ENCODE data around the gene SV2C.

The SV2C gene

DNA sequence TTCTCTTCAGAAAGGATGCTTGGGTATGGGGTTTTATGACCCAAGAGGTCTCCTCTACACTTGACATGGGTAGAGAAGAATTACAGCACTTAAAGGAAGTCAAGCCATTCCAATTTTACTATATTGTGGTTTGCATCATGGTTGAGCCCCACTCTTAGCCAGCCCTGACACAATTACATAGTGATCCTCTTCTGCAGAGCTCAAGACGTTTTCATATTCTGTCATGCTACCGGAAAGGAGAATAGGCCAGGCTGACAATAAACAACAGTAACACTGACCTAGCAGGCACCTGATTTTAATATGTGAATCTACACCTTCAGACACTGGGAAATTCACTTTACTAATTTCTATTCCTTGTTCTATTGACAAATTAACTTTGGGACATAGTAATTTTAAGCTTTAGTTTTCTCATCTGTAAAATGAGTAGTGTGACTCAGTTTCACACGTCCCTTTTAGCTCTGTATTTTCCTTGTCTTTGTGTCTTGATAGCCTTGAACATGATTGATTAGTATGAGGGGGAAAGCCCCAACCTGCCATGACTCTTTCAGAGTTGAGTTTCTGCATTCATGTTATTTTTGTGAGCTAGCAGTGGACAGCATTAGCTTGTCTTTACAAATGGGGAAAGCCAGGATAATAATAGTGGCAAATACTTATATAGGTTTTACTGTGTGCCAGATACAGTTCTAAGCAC is 83.8 kb downstream of the SV2C start:
- no peak for DNase-seq

DNA sequence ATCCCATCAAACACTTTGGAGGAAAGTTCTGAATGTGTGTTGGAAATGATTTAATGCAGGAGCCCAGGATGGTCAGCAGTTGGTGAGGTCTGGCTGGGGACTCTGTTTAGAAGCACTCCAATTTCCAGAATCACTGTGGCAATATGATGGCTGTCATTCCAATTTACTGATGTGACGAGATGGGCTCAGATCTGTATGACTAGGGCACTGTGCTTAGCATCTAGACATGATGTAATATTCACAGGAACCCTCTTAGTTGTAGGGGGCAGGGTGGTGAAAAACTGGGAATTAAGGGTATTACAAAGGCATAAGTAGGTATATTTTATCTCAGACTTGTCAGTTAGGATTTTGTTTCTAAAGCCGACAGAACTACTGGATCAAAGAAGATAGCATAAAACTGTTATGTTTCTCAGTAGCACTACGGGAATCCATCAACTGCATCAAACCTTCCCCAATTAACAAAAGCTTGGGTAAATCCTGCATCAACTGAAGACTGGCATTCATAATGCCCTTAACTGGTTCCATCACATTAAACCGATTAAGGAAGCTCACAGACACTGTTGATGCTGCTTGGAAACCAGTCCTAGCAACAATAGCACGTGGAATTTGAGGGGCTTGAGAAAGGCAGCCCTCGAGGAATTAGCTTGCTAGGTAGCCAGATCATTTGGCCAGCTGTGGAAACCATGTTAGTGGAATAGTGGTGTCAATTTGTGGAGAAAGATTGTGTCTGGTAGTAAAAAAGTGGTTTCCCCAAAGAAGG is 86.1 kb downstream of the SV2C start:
- DNase-seq: peak; percentile 93

DNA sequence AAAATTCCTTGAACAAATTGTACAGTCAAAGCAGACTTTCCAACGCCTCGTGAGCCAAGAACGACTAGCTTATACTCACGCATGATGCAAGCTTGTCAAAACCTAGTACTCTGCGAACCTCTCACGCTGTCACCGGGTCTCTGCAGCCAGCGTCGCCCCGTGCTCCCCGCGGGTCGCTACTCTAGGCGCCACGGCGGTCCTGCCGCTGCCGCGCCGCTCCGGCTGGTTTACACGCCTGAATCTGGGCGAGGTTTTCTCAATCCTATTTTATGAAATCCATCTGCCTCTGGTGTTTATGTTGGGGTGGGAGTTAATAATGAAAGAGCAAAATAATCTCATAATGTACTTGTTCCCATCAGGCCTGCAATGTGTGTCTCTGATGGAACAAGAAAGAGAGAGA is 90.9 kb downstream of the SV2C start:
- DNase-seq: no peak

DNA sequence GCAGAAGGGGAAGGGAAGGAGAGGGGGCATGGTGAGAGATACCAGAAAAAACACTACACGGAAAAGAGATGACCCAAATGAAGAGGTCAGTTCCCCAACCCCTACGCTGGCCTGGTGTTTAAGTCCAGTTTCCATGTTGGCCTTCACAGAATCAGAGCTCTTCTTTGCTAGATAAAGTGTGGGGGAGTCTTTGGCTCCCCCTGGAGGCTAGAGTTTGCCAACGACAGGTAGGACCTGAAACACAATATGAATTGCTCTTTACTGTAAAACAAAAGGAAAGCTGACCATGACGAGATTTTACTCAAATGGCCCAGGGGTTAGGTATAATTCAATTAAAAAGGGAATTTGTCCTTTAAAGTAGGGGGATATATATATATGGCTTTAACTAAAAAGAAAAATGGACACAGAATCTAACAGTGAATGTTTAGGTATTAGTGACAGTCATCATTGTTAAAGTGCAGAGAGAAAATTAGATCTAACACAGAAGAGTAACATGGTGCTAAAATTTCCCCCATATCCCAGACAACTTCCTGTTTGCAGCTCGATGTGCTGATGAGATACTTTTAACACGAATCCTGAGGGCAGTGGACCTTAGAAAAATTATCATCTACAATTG is 92.0 kb downstream of the SV2C start:
- DNase-seq: peak; percentile 83

DNA sequence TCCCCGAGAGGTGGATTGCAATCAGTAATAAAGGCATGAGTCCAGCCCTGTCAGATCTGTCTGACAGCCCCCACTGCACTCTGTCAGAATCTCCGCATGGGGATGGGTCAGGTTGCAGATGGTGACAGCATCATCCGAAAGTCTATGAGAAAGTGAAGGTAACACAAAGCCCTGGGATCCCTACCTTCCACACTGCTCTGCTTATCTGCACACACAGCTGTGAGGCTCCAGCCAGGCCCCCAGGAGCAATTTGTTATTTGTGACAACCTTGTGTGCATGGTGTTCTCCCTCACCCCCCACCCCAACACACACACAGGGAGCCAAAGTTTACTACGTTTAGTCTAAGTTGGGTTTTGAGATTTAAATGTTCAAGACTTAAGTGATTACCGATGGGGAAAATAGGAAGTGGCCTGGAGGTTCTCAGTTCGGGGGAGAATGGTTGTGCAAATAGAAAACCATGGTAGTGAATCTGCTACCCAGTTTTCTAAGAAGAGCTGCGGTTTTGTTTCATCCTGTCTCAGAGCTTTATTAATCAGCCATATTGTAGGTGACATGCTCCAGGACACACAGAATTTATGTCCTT is 92.7 kb downstream of the SV2C start:
- no peak for DNase-seq

DNA sequence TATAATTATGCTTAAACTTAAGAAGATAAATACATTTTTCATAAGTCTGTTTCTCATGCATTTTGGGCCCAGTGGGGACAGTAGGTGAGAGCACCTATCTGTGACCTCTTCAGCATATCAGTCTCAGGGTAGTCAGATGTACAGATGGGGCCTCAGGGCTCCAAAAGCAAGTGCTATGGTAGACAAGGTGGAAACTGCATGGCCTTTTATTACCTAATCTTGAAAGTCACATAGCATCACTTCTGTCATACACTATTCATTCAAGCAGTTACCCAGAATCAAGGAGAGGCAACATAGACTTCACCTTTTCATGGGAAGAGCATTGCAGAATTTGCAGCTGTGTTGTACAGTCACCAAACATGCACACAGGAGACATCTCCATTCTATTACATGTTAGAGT is 94.8 kb downstream of the SV2C start:
- no peak for DNase-seq

DNA sequence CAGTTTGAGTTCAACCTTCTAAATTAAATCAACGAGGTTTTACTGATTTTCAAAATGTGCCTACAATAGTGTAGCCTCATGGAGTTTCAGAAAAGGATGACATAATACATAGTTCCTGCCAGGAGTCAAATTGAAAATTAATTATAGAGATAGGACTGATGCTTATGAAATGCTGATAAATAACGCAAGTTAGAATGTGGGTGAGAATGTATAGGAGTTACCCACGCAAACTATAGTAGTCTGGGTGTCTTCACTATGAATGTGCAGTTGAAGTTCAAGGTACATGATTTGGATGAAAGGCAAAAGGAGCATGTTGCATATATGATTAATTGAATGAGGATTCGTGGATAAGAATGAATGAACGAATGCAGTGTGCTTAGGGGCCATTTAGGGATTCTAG is 95.7 kb downstream of the SV2C start:
- no peak for DNase-seq

DNA sequence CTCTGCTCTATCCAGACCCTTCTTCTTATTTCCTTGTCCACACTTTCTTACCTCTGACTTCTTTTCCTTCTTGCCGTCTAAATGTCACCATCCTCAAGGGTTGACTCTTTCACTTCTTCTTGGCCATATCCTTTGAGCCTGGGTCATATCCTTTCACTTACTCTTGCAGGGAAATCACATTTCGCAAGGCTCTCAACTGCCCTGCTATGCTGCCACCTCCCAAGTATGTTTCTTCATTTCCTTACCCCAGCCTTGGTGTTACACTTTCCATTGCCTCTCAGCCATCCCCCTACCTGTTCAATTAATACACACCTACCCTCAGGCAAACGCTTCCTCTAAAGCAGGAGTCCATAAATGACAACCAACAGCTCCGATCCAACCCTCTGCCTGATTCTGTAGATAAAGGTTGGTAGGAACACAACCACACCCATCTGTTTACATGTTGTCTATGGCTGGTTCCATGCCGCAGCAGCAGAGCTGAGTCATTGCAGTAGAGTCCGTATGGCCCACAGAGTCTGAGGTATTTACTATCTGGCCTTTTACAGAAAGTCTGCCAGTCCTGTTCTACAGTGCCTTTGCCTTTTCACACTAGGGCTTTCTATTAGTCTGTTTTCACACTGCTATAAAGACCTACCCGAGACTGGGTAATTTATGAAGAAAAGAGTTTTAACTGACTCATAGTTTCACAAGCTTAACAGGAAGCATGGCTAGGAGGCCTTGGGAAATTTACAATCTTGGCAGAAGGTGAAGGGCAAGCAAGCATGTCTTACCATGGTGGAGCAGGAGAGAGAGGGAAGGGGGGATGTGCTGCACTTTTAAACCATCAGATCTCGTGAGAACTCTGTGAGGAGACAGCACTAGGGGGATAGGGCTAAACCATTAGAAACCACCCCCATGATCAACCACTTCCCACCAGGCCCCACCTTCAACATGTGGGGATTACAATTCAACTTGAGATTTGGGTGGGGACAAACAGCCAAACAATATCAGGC is 97.9 kb downstream of the SV2C start:
- DNase-seq: no peak

DNA sequence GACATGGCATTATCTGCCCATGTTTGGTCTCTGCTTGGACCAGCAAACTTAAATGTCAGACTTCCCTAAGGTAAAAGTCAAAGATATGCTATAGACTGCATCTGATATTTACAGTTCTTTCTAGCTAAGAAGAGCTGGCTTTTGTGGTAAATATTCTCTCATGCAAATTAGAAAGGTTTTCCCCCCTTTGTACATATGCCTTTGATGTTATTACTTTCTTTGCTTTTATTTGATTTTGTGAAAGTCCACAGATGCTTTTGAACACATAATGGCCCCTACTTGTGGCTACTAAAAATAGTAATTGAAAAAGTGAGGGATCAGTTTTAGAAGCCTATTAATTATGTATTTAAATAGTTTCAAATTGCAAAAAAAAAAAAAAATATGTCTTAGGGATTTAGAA is 104.2 kb downstream of the SV2C start:
- no peak for DNase-seq

DNA sequence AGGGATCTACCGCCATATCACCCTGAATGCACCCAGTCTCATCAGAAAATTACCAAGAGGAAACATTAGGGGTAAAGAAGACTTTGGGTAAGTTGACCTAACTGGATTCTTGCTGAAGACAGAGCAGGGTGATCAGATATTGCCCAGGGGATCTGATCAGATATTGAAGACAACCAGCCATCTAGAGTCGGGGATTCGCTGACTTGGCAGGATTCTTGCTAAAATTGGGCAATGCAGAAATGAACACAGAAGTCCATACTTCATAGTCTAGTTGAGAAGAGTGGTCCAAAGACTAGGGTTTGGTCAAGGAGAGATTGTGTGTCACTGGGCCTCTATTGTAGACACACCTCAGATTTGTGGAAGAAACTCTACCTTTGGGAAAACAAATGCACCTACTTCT is 107.2 kb downstream of the SV2C start:
- no peak for DNase-seq

DNA sequence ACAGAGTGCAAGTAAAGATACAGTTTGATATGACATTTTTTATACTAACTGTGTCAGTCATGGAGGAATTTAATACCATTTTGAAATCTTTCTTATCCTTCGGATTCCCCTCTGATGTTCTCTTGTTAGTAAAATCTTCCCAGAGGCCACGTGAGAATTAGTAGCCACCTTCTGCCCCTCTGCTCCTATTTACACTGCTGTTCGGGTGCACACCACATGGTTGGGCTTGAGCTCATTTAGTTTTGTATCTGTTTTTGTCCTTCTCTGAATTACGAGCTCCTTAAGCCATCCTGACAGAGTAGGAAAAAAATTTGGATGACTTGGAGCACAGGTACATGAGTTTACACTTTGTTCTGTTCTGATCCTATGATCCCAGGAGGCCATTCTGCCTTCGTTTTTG is 109.7 kb downstream of the SV2C start:
- no peak for DNase-seq

DNA sequence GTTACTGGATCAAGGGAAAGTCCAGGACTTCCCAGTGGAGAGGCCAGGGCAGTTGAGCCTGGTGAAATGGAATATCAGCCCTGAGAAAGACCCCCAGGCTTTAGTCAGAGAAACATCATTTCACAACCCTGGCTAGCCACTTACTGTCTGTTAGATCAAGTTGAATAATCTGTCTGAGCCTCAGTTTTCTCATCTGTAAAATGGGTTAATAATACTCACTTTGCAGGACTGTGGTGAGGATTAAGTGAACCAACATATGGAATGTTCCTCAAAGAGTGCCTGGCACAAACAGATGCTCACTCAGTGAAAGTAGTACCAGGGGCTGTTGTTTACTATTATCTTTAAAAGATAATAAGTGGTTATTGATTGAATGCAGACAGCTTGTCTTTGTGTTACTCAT is 110.5 kb downstream of the SV2C start:
- no peak for DNase-seq

DNA sequence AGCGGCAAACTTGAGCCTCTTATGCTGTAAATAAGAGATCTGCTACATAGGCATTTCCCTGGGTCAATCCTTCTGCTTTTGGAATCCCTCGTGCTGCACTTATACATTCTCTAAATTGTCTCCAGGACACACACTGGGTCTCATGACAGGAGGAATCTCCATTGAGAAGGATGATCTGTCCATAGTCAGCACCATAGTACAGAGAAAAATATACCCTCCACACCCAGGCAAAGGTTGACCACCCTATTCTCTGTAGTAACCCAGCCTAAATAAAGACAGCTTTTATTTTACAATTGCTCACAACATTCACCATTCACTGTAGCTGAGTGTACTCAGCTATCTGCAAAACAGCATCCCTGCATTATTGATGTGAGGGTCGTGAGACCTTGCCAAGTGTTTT is 111.2 kb downstream of the SV2C start:
- DNase-seq: no peak

DNA sequence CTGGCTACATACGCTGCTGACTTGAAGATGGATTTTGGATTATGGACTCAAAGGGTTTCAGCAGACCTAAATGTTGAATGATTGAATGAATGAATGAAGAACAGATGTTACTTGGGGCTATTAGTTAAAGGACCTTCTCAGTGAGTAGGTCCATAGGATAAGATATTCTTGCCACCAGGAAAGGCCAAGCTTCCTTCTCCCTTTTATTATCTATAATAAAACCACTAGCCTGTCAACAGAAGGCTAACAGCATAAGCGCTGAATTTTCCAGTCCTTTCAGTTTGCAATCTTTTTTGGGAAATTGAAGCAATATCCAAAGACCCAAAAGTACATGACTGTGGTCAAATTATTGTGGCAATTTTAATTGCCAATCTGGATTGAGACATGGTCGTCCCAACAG is 113.3 kb downstream of the SV2C start:
- no peak for DNase-seq

DNA sequence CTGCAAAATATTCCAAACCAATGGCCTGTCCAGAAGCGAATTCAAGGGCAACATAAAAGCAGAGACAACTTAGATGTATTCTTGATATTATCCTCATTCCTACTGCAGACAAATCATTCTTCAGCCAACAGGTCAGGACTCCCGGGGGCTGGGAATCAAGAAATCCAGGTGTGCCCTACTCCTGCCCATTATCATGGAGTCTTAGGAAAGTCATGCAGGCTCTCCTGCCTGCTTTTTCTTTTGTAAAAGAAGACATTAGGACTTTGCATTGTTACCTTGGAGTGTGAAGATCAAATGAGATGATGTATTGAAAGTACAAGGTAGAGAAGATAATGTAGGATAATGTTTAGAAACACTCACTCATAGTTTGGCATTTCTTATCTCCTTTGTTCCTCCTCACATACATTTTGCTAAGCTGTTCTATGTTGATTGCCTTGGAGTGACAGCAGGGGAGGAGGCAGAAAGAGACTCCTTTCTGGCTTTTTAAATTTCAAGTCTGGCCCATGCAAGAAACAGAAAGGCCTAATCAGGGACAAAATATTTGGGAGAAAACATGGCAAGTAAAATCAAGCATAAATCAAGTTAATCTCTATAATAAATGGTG is 113.8 kb downstream of the SV2C start:
- no peak for DNase-seq

DNA sequence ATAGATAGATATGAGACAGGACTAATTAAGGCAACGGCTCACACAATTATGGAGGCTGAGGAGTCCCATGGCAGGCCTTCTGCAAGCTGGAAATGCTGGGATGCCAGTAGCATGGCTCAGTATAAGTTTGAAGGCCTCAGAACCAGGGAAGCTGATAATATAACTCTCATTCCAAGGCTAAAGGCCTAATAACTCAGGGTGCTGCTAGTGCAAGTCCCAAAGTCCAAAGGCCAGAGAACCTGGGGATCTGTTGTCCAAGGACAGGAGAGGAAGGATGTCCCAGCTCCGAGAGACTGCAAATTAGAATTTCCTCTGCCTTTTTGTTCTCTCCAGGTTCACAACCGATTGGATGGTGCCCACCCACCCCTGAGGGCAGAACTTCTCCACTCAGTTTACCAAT is 114.5 kb downstream of the SV2C start:
- no peak for DNase-seq

DNA sequence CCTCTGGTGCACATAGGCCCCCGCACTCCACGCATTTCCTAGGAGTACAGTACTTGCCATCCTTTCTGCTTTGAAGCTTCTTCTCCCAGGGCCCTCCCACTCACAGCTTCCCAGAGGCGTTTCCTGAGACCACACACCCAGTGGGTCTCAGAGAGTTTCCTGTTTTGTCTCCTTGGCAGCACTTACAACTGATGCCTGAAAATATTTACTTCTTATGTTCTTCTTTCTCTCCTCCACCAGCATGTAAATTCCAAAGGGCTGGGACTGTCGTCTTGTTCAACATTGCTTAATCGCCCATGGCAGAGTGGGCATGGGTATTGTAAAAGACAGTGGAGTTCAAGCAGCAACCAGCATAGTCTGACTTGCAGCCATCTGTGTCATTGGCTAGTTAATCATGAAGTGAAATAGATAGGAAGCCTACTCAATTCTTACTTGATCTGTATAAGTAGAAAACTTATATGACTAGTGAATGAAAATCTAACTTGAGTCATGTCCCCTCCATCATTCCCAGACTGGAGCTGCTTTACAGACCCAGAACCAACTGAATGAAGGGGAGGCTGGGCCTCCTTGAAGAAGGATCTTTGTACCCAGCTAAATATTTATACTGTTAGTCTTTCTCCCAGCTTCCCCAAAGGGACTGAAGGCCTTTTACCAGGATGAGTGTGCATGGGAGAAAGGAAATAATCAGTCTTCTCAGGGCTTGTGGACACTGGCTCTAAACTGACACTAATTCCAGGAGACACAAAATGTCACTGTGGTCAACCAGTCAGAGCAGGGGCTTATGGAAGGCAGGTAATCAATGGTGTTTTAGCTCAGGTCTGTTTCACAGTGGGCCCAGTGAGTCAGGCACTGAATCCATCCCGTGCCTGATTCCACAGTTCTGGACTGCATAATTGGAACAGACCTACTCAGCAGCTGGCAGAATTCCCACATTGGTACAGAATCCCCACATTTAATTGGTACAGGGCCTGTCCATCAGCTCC is 116.4 kb downstream of the SV2C start:
- no peak for DNase-seq

DNA sequence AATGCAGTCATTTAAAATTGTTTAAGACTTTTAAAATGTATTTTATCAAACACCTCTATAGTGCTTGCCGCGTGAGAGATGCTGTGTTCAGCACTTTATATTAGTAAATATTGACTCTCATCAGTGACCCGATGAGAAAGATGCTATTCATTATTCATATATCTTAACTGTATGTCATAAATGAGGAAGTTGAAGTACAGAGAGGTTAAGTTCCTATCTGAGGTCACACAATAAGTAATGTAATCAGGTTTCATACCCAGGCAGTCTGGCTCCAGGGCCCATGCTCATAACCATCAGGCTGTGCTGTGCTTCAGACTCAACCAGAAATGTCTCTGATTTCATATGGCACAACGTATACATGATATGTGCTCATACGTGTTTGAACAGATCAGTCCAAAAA is 119.0 kb downstream of the SV2C start:
- DNase-seq: no peak

DNA sequence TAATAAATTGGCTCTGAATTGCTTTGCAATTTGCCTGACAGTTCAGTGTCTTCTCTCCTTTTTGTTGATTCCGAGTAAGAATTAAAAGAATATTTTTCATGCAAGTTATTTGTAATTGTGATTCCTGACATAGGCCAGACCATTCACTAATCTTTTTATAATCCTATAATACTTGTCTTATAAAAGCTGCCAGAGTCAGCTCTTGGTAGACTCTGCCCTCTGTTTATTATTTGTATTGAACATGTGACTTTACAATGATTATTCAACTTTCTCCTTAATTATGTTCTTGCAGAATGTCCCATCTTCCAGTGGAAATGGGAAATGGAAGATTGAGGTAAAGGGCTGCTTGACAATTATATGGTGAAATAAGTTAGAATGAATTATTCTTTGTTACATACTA is 121.0 kb downstream of the SV2C start:
- DNase-seq: no peak

DNA sequence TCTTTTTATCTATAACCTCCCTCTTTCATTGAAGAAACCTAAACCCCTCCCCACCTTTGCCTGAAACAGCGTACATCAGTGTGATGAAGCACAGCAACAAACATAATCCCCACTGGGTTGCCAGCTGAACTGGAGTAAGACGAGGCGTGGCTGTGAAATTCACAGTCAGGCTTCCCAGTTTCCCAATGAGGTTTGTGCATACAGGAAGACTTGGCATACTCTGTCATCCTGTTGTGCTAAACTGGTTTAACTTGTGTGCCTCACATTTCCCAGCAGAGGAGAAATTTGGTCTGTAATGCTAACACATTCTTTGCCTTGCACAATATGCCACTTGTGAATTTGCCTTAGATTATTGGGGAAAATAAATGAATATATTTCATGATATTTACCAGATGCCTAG is 121.5 kb downstream of the SV2C start:
- DNase-seq: no peak

DNA sequence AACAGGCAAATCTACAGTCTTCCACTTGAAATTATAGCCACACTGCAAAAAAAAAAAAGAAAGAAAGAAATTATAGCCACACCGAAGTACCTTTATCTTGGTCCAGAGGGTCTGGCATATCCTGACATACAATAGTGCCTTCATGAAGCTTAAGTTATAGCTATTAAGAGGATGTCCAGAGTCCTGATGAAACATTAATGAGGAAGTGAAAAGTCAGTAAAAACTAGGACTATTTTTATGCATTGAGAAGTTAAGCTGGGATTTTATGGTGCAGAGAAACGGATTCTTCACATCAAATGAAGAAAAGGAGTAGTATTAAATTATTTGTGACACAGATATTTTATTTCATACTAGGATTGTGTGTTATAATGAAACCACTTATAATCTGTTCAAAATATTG is 123.9 kb downstream of the SV2C start:
- DNase-seq: no peak
